HG03066 (cell line): ENCODE data around the gene TRABD2B.

Source experiments
- ATAC-seq: cut with Tn5 transposase; IDR thresholded peaks from one replicate; pipeline ENCODE4 v1.9.1; 2021; ENCODE audit warnings: low read depth; ENCODE audit not compliant: unreplicated experiment

TRABD2B gene

GRCh38 chr1:47784497-47784822 is 212.7 kb downstream of the TRABD2B start:
- ATAC-seq: no peak

GRCh38 chr1:47783638-47784496 is 213.3 kb downstream of the TRABD2B start:
- no peak for ATAC-seq

- ATAC-seq: no peak
These were observed 214.6 kb downstream of the TRABD2B start for GRCh38 chr1:47782414-47783166.

DNA sequence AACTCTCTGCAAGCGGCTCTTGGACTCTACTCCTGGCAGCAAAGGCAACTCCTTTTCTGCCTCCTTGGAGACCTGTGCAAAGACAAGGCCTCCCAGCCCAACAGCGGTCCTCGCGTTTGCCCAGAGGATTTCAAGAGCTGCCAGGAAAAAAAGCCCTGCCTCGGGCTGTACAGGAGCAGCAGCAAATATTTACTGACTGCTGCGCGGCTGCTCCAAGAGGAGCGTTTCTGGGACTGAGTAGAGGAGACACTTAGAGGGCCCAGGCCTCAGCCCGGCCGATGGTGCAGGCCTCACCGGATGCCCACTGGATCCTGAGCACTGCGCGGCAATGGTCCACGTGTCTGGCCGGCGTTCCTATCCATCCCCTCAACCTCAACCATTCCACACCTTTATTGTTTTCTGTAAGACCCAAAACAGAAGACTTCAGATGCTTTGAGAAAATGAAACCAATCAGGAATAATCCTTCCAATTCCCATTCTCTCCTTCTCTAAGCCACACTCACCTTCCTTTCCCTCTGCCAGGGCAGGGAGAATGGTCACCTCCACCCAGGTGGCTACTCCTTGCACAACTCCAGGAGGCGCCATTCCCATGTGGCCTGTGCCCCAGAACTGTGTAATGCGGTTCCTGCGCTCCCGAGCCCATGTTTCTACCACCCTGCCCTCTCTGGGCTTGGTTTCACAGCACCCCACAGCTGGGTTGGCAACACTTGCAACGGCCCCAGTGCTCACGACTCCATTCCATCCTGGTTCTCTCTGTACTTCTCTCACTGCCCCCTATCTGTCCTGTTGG is 215.8 kb downstream of the TRABD2B start:
- no peak for ATAC-seq

GRCh38 chr1:47780469-47780995 is 216.7 kb downstream of the TRABD2B start:
- no peak for ATAC-seq

GRCh38 chr1:47779613-47780012 is 217.6 kb downstream of the TRABD2B start:
- ATAC-seq: no peak

GRCh38 chr1:47778280-47778679 is 218.9 kb downstream of the TRABD2B start:
- ATAC-seq: no peak

GRCh38 chr1:47777322-47777721 is 219.9 kb downstream of the TRABD2B start:
- ATAC-seq: no peak

DNA sequence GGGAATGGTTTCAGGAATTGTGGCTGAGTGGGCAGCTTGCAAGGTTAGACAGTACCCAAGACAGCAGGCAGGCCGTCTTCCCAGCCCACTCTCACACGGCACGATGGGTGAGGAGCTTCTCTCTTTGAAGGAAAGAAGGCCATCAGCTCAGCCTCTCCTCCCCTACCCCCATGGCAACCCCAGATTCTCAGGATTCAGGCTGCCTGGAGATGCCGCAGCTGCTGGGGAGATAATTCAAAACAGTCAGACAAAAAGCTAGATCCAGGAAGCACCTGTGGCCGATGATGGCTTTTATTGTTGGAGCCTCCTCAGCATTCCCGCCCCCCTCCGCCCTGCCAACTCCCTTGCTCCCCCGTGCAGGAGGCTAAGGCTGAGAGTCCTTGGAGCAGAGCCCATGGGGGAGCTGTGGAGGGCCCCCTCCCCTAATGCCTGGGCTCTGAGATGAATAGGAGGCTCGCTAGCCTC is 220.5 kb downstream of the TRABD2B start:
- ATAC-seq: no peak

GRCh38 chr1:47774986-47775834 is 222.0 kb downstream of the TRABD2B start:
- ATAC-seq: no peak

GRCh38 chr1:47772960-47773682 is 224.1 kb downstream of the TRABD2B start:
- ATAC-seq: no peak

GRCh38 chr1:47772281-47772680 is 224.9 kb downstream of the TRABD2B start:
- ATAC-seq: no peak

DNA sequence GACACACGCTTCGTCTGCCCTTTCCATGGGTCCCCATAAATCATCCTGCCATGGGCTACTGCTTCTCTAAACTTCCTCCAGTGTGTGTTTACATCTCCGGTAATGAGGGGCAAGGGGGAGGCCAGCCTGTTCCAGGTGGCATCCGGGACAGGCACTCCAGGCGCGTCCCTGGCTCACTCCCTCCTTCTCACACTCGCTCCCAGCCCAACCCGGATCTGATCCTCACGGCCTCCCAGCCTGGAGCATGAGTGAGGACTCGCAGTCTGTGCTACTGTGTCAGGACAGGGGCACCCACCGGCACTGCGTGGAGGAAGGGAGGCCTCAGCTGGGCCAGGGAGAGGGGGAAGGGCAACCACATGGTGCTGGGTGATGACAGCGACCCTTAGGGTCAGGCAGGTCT is 225.4 kb downstream of the TRABD2B start:
- ATAC-seq: no peak

DNA sequence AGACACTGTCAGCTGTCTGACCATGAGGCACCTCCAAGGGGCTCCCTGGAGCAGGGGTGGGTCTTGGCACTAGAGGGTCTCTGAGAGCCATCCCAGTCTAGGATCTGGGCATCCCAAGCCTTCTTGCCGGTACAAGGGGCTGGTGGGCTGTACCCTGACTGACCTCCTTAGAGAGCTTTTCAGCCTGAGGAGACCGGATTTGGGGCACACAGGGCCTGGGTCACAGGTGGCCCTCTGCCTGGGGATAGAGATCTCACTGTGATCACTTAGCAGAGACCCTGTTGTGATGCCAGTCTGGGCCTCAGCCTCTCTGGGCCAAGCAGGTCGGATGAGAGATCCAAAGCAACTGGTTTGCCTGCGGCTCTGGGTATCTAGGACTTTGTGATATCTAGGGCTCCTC is 227.2 kb downstream of the TRABD2B start:
- no peak for ATAC-seq

- ATAC-seq: no peak
These were observed 227.9 kb downstream of the TRABD2B start for GRCh38 chr1:47769295-47769694.

GRCh38 chr1:47767741-47768100 is 229.5 kb downstream of the TRABD2B start:
- ATAC-seq: no peak

DNA sequence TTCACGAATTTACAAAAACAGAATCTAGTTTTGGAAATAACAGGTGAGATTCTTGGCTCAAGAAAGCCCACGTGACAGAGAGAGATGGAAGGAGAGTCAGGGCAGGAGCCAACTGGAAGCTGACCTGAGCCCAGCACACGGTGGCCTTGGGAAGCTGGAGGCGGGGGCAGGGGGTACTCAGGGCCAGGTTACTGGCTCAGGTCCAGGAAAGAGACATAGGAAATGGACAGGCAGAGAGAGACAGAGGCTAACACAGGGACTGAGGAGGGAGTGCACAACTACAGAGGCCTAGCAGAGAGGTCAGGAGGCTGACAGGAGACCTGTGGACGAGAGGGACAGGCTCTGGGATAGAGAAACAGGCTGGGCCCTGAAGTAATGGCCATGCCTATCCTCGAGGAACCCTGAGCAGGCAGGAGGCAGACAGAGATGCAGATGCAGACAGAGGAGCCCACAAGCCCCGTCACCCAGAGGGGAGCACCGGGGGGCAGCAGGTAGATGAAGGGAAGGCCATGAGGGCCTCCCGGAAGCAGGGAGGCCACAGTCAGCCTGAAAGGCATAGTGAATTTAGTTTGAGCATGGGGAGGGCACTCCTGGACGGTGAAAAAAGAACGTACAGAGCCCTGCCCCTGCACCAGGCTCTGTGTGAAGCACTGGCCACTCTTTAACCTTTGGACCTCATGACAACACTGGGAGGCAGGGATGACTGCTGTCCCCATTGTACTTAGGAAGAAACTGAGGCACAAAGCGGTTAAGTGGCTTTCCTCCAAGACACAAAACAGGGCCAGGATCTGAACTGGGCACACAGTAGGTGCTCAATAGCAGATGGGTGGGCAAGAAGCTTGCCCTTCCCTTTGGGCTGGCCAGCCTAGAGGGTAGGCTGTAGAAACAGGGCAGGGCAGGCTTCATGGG is 230.1 kb downstream of the TRABD2B start:
- ATAC-seq: no peak

GRCh38 chr1:47765742-47766485 is 231.3 kb downstream of the TRABD2B start:
- ATAC-seq: no peak
